Esophagus squamous epithelium (tissue), 4 donors: ENCODE data around the gene LBHD1.

Experiments used
- CTCF ChIP-seq, 6 experiments: fragments of 450-650 bp in 4 of 6; fragments of 200-600 bp in 2 of 6; sonication (generic) in 2 of 6; IDR thresholded peaks; one replicate each; pipeline ENCODE4 v1.5.1; 2016 to 2019; ENCODE audit warnings: antibody characterized with exemption in 6 of 6, mild to moderate bottlenecking in 4 of 6, moderate library complexity in 4 of 6
- POLR2A ChIP-seq, 4 donors: fragments of 450-650 bp; IDR thresholded peaks; one replicate each; pipeline ENCODE4 v1.6.1; 2017; ENCODE audit warnings: antibody characterized with exemption in 4 of 4, mild to moderate bottlenecking in 4 of 4, moderate library complexity in 3 of 4

GRCh38 chr11:62664405-62665074 lies 7.5 kb downstream of the LBHD1 start:
- TF ChIP-seq CTCF (IDR thresholded peaks at IDR 0.05) (no peak), POLR2A (IDR thresholded peaks at IDR 0.05) (no peak)
